H1 (cell line): ENCODE results near the gene CCNL2. TPM values are rescaled to one million over a fixed set of nuclear protein-coding genes. Genes with fewer than 3 reads are reported as not detected.
A peak's percentile ranks its signal among the peaks of the same experiment; 100 is the strongest.

Source experiments
- CTCF ChIA-PET: fragments of 300-600 bp; sonication (Branson Sonifier 250); formaldehyde crosslinking; loops from one replicate; lab custom pipeline; 2021; ENCODE audit not compliant: partially characterized antibody; lab: Charles Lee
- POLR2A ChIA-PET: fragments of 300-600 bp; sonication (Branson Sonifier 250); formaldehyde crosslinking; loops from one replicate; lab custom pipeline; 2021; ENCODE audit warnings: inconsistent platforms; ENCODE audit not compliant: partially characterized antibody; lab: Charles Lee
- DNase-seq, 2 experiments: peaks; one replicate each; pipeline versions ENCODE4 v3.0.0 to v3.0.0-alpha.2; 2010 to 2022; ENCODE audit warnings: low spot score in 2 of 2, low read depth in 1 of 2, mixed read lengths in 1 of 2
- FAIRE-seq: peaks from 2 replicates; lab custom pipeline; 2011; peaks lifted over from hg19 to GRCh38; lab: Jason Lieb, UNC
- H2AFZ ChIP-seq: 2 replicates; pipeline ENCODE4 v1.8.1; 2012; ENCODE audit warnings: low read length, inconsistent platforms
- H2AK5ac ChIP-seq: 2 replicates; pipeline ENCODE4 v1.6.1; 2013; ENCODE audit warnings: low read depth, low read length
- H2BK120ac ChIP-seq: replicated peaks from 2 replicates; pipeline ENCODE3; 2013; ENCODE audit warnings: low read depth, low read length, inconsistent platforms
- H2BK12ac ChIP-seq: 2 replicates; pipeline ENCODE4 v1.6.1; 2013; ENCODE audit warnings: low read depth, low read length
- H2BK15ac ChIP-seq: 2 replicates; pipeline ENCODE4 v1.6.1; 2013; ENCODE audit warnings: low read length
- H2BK20ac ChIP-seq: 2 replicates; pipeline ENCODE4 v1.6.1; 2013; ENCODE audit warnings: low read length
- H2BK5ac ChIP-seq: 2 replicates; pipeline ENCODE4 v1.6.1; 2013; ENCODE audit warnings: low read depth, low read length
- H3K14ac ChIP-seq: 2 replicates; pipeline ENCODE4 v1.6.1; 2013; ENCODE audit warnings: inconsistent platforms; ENCODE audit not compliant: insufficient read length
- H3K18ac ChIP-seq: 2 replicates; pipeline ENCODE4 v1.6.1; 2013; ENCODE audit warnings: low read length; ENCODE audit errors: extremely low read depth
- H3K23ac ChIP-seq: 2 replicates; pipeline ENCODE4 v1.6.1; 2013; ENCODE audit warnings: inconsistent platforms; ENCODE audit not compliant: insufficient read length
- H3K23me2 ChIP-seq: 2 replicates; pipeline ENCODE4 v1.6.1; 2013; ENCODE audit warnings: low read depth, low read length
- H3K27ac ChIP-seq: 2 replicates; pipeline ENCODE4 v1.6.1; 2011; ENCODE audit warnings: low read depth, low read length, inconsistent platforms
- H3K27me3 ChIP-seq, 4 experiments: replicated peaks in 1 of 4; 1 replicate in 1 of 4; 2 replicates in 3 of 4; pipeline versions ENCODE4 v1.6.1 to v1.8.1; 2011 to 2013; ENCODE audit warnings: low read length in 3 of 4, mild to moderate bottlenecking in 3 of 4, inconsistent platforms in 2 of 4, mixed read lengths in 2 of 4, moderate library complexity in 1 of 4; ENCODE audit not compliant: control insufficient read depth in 3 of 4, insufficient read depth in 3 of 4; ENCODE audit errors: extremely low read depth in 1 of 4
- H3K36me3 ChIP-seq, 4 experiments: 2 replicates each; pipeline versions ENCODE4 v1.6.1 to v1.8.1; 2011 to 2013; ENCODE audit warnings: mild to moderate bottlenecking in 4 of 4, low read length in 3 of 4, moderate library complexity in 2 of 4, control low read depth in 1 of 4, inconsistent platforms in 1 of 4; ENCODE audit not compliant: insufficient read depth in 4 of 4, control insufficient read depth in 2 of 4
- H3K4ac ChIP-seq: replicated peaks from 2 replicates; pipeline ENCODE3; 2013; ENCODE audit warnings: low read length, low read depth, mixed read lengths, inconsistent platforms; ENCODE audit not compliant: insufficient read length
- H3K4me1 ChIP-seq, 4 experiments: replicated peaks in 1 of 4; 1 replicate in 1 of 4; 2 replicates in 3 of 4; pipeline versions ENCODE4 v1.6.1 to v1.8.1; 2011 to 2013; ENCODE audit warnings: low read length in 3 of 4, inconsistent platforms in 2 of 4, mixed read lengths in 1 of 4; ENCODE audit not compliant: insufficient read depth in 4 of 4, control insufficient read depth in 3 of 4
- H3K4me2 ChIP-seq, 2 experiments: 2 replicates each; pipeline versions ENCODE4 v1.6.1 to v1.8.1; 2011 to 2013; ENCODE audit warnings: low read depth in 2 of 2, low read length in 2 of 2, control low read depth in 1 of 2, inconsistent platforms in 1 of 2, mild to moderate bottlenecking in 1 of 2; ENCODE audit not compliant: insufficient read depth in 1 of 2
- H3K4me3 ChIP-seq, 4 experiments: fragments of 200-600, 300-600 bp in 1 of 4; sonication (generic), shearing (Covaris generic), sonication (Bioruptor Twin) in 1 of 4; 2 replicates each; pipeline versions ENCODE4 v1.5.1 to v1.8.1; 2011 to 2016; ENCODE audit warnings: low read length in 4 of 4, low read depth in 3 of 4, control low read depth in 2 of 4, inconsistent platforms in 2 of 4, mild to moderate bottlenecking in 2 of 4, mixed read lengths in 1 of 4, moderate library complexity in 1 of 4; ENCODE audit not compliant: insufficient read depth in 2 of 4; ENCODE audit errors: extremely low read depth in 1 of 4
- H3K56ac ChIP-seq: replicated peaks from 2 replicates; pipeline ENCODE3; 2013; ENCODE audit warnings: low read depth, mild to moderate bottlenecking, mixed read lengths, low read length, inconsistent platforms; ENCODE audit not compliant: insufficient read length
- H3K79me1 ChIP-seq: 2 replicates; pipeline ENCODE4 v1.6.1; 2013; ENCODE audit warnings: low read depth, low read length, control low read depth
- H3K79me2 ChIP-seq, 2 experiments: 2 replicates each; pipeline versions ENCODE4 v1.6.1 to v1.8.1; 2012 to 2013; ENCODE audit warnings: low read length in 2 of 2, mild to moderate bottlenecking in 2 of 2, inconsistent platforms in 1 of 2; ENCODE audit not compliant: insufficient read depth in 2 of 2, control insufficient read depth in 1 of 2
- H3K9ac ChIP-seq, 4 experiments: replicated peaks in 1 of 4; 1 replicate in 1 of 4; 2 replicates in 3 of 4; pipeline versions ENCODE4 v1.6.1 to v1.8.1; 2011 to 2013; ENCODE audit warnings: low read depth in 3 of 4, low read length in 3 of 4, control low read depth in 2 of 4, mild to moderate bottlenecking in 2 of 4, moderate library complexity in 2 of 4, inconsistent platforms in 1 of 4; ENCODE audit errors: extremely low read depth in 1 of 4
- H3K9me3 ChIP-seq, 2 experiments: 2 replicates each; pipeline versions ENCODE4 v1.6.1 to v1.8.1; 2012 to 2013; ENCODE audit warnings: mild to moderate bottlenecking in 2 of 2, moderate library complexity in 2 of 2, control low read depth in 1 of 2, inconsistent platforms in 1 of 2, low read depth in 1 of 2, low read length in 1 of 2, mixed read lengths in 1 of 2; ENCODE audit not compliant: insufficient read depth in 2 of 2
- H4K20me1 ChIP-seq, 2 experiments: replicated peaks in 1 of 2; 2 replicates each; pipeline versions ENCODE3 to v1.8.1; 2011 to 2013; ENCODE audit warnings: inconsistent platforms in 2 of 2, low read length in 2 of 2, mild to moderate bottlenecking in 1 of 2; ENCODE audit not compliant: insufficient read depth in 2 of 2, control insufficient read depth in 1 of 2
- H4K5ac ChIP-seq: 2 replicates; pipeline ENCODE4 v1.6.1; 2013; ENCODE audit warnings: low read length, low read depth, mixed read lengths, inconsistent platforms; ENCODE audit not compliant: insufficient read length
- H4K8ac ChIP-seq: 2 replicates; pipeline ENCODE4 v1.8.0; 2013; ENCODE audit warnings: mild to moderate bottlenecking, moderate library complexity, low read length, inconsistent platforms; ENCODE audit not compliant: insufficient read depth; ENCODE audit errors: extremely low read depth
- H4K91ac ChIP-seq: replicated peaks from 2 replicates; pipeline ENCODE3; 2013; ENCODE audit warnings: low read length, mixed read lengths, inconsistent platforms; ENCODE audit not compliant: insufficient read length
- CBX8 ChIP-seq: fragments of 300-800, 300-1000 bp; sonication (generic); IDR thresholded peaks from 2 replicates; pipeline ENCODE4 v1.7.1; 2016; ENCODE audit warnings: low read depth, low read length, borderline replicate concordance
- EZH2 ChIP-seq: fragments of 200-600 bp; sonication (generic); IDR thresholded peaks from 2 replicates; pipeline ENCODE4 v1.7.1; 2012; ENCODE audit warnings: low read depth, mild to moderate bottlenecking, moderate library complexity, low read length, inconsistent platforms; ENCODE audit not compliant: severe bottlenecking
- NRF1 ChIP-seq: IDR thresholded peaks from 2 replicates; pipeline ENCODE4 v1.6.1; 2011; ENCODE audit warnings: mild to moderate bottlenecking, low read depth, low read length, improper control_type of control experiment
- TAF7 ChIP-seq: optimal IDR thresholded peaks from 2 replicates; pipeline ENCODE3; 2011; ENCODE audit warnings: low read depth, mild to moderate bottlenecking, inconsistent platforms, low read length, moderate library complexity, borderline replicate concordance
- WGBS, 2 experiments: shearing (Covaris generic) in 1 of 2; methylation state at CpG; one replicate each; pipeline versions ENCODE4 v1.1.6 to v1.1.7; 2013 to 2015; ENCODE audit warnings: low lambda C conversion rate in 2 of 2, mixed read lengths in 2 of 2, inconsistent platforms in 1 of 2, low coverage in 1 of 2, missing lambda C conversion rate in 1 of 2; ENCODE audit not compliant: insufficient replicate concordance in 2 of 2, insufficient coverage in 1 of 2, insufficient read length in 1 of 2; ENCODE audit errors: extremely low coverage in 1 of 2, missing lambda C conversion rate in 1 of 2; 5-methylcytosine and 5-hydroxymethylcytosine counted together
- polyA plus RNA-seq, 7 experiments: library from polyadenylated mRNA; depleted of rRNA in 3 of 7; stranded (reverse) in 5 of 7; unstranded in 2 of 7; fragments of >200 nt in 5 of 7; fragments of 200-250 nt in 2 of 7; gene quantifications; 1 replicate in 5 of 7; 2 replicates in 1 of 7; 4 replicates in 1 of 7; pipeline versions ENCODE4 v1.2.1 to v1.2.3, GENCODE V29; 2011 to 2013; ENCODE audit warnings: missing spikeins in 2 of 7, mixed read lengths in 2 of 7
- total RNA-seq: library from RNA; stranded (reverse); fragmentation: NEBNext Ultra II Directional; extraction: Animal tissue kit (Norgen Biotek cat#: 25700); gene quantifications from 2 replicates; pipeline ENCODE4 v1.2.1, GENCODE V29; 2021
- TF ChIP-seq, protein P1 (sequence below): IDR thresholded peaks from 2 replicates; pipeline ENCODE4 v1.6.1; 2011; ENCODE audit warnings: low read depth, mild to moderate bottlenecking, low read length; ENCODE audit not compliant: insufficient read depth
- TF ChIP-seq, protein P2 (sequence below): IDR thresholded peaks from 2 replicates; pipeline ENCODE4 v1.6.1; 2012; ENCODE audit warnings: inconsistent platforms
- TF ChIP-seq, protein P3 (sequence below): IDR thresholded peaks from 2 replicates; pipeline ENCODE4 v1.6.1; 2012; ENCODE audit warnings: low read length, inconsistent platforms

CCNL2 gene
- total and polyA plus RNA-seq, 2 of the 8 experiments (the other 6 are each of a cell fraction or from before 2014, with no cell fraction given), result 79.8 to 120 TPM

DNA sequence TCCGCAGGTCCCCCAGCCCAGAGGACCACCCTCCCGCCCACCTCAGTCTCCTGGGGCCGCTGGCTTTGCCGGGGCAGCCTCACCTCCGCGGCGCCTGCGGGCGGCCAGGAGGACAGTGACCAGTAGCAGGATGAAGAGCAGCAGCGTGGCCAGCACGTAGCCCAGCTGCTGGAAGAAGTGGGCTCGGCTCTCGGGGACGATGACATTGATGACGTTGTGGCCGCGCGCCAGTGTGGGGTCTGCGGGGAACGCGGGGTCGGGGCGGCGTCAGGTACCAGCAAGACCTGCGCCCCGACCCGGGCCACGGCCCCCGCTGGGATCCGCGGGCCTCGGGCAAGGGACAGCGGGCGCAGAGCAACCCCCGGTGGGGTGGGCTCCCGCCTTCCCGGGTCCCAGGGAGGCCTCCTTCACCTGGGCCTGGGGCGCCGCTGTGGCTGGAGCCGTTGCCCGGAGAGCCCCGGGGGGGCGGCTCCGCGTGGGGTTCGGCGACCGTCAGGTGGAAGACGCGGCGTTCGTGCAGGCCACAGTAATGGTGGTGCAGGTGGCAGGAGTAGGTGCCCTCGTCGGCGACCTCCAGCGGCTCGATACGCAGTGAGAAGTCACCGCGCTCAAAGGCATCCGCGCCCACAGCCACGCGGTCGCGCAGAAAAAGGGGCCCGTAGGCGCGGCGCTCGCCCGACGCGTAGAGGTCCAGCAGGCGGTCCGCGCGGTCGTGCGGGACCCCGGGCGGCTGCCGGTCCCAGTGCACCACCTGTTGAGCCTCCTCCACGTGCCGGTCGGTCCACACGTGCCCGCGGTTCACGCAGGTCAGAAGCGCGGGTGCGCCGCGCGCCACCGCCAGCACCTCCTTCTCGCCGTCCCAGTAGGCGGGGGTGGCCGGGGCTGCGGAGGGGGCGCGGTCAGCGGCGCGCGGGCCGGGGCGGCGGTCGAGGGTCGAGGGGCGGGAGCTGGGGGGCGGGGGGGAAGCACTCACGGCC, 44.6 kb downstream of the CCNL2 start:
- no peak overlapping the region for H3K9ac ChIP-seq
- peaks cover 9 to 17% (median 14%) of the 10 kb centered on the region in 4 experiments for H3K27me3 ChIP-seq
- peak overlapping the region; percentile 69 to 95 for H3K4me2 ChIP-seq
- H3K4me1 ChIP-seq, result peaks cover 2 to 48% (median 38%) of the 10 kb centered on the region in 4 experiments
- H3K56ac ChIP-seq, result no peak overlapping the region
- POLR2A ChIA-PET, result interaction anchor here (0.8 to 5.1 kb wide), 10 partner anchors 9 to 83 kb away, joined by 3 to 80 read pairs (median 4); partner anchors contain the start of gene AURKAIP1
- peak overlapping the region; percentile 65; the same call in 1 of the 2 replicates for H2AK5ac ChIP-seq
- H2BK15ac ChIP-seq, result peak overlapping the region; percentile 88; the same call in 1 of the 2 replicates
- H2BK120ac ChIP-seq, result no peak overlapping the region
- no peaks in the 10 kb centered on the region for H3K9me3 ChIP-seq
- no peaks in the 10 kb centered on the region for H3K36me3 ChIP-seq
- H2BK12ac ChIP-seq, result peak overlapping the region; percentile 39; the same call in 1 of the 2 replicates
- H3K18ac ChIP-seq, result peak overlapping the region; percentile 52
- peak overlapping the region; percentile 7 for H4K8ac ChIP-seq
- H4K20me1 ChIP-seq, result peaks cover 0 to 6% of the 10 kb centered on the region in 2 experiments
- DNase-seq (peak in 1 of 2 experiments; percentile 69), FAIRE-seq (no peak)
- CTCF ChIA-PET, result interaction anchor here (1.0 to 3.4 kb wide), 4 partner anchors 11 to 20 kb away, joined by 3 to 40 read pairs (median 4); partner anchors contain the start of gene AURKAIP1
- H4K5ac ChIP-seq, result no peak overlapping the region
- no peak overlapping the region for H2AFZ ChIP-seq
- H3K4me3 ChIP-seq, result peak overlapping the region; percentile 23 to 61 (median 29)
- H3K23ac ChIP-seq, result no peak overlapping the region
- peaks cover 17% of the 10 kb centered on the region; the same call in 1 of the 2 replicates for H3K23me2 ChIP-seq
- H3K4ac ChIP-seq, result peak overlapping the region; percentile 91
- H2BK5ac ChIP-seq, result peak overlapping the region; percentile 60; the same call in 1 of the 2 replicates
- no peak overlapping the region for H2BK20ac ChIP-seq
- no peaks in the 10 kb centered on the region for H3K79me2 ChIP-seq
- H4K91ac ChIP-seq, result peak overlapping the region; percentile 68
- H3K27ac ChIP-seq, result no peak overlapping the region
- H3K14ac ChIP-seq, result no peak overlapping the region
- H3K79me1 ChIP-seq, result no peaks in the 10 kb centered on the region
- WGBS, 2 experiments, result 9% methylated on average over 72 of the region's 116 CpGs; no CpG with 5 or more reads in 1 of the 2 experiments
- TF ChIP-seq, protein P1, sequence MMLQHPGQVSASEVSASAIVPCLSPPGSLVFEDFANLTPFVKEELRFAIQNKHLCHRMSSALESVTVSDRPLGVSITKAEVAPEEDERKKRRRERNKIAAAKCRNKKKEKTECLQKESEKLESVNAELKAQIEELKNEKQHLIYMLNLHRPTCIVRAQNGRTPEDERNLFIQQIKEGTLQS, result no peak
- TF ChIP-seq NRF1 (no peak), CBX8 (no peak), TAF7 (no peak), EZH2 (peak; percentile 76)
- TF ChIP-seq, protein P2, sequence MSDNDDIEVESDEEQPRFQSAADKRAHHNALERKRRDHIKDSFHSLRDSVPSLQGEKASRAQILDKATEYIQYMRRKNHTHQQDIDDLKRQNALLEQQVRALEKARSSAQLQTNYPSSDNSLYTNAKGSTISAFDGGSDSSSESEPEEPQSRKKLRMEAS, result 0 out of 2 replicates have a peak, but pooled peaks have one; percentile 25
- TF ChIP-seq, protein P3, sequence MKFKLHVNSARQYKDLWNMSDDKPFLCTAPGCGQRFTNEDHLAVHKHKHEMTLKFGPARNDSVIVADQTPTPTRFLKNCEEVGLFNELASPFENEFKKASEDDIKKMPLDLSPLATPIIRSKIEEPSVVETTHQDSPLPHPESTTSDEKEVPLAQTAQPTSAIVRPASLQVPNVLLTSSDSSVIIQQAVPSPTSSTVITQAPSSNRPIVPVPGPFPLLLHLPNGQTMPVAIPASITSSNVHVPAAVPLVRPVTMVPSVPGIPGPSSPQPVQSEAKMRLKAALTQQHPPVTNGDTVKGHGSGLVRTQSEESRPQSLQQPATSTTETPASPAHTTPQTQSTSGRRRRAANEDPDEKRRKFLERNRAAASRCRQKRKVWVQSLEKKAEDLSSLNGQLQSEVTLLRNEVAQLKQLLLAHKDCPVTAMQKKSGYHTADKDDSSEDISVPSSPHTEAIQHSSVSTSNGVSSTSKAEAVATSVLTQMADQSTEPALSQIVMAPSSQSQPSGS, result no peak
